Measurements from ENCODE around the gene ASIC2.

ASIC2 gene

DNA sequence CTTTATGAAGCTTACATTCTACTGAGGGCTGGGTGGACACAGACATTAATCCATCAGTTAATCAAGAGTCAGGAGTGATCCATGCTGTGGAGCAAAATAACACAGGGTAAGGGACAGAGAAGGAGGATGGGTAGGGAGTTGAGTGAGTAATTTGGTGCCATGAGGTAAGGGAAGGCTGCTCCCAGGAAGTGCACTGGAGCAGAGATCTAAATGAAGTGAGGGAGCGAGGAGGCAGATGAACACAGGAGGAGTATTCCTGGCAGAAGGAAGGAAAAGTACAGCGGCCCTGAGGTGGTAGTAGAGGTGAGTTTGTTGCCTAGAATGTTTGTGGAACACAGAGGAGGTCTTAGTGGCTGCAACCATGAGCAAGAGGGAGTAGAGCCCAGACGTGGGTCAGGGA, 34.8 kb downstream of the ASIC2 start:
- no peak for DNase-seq (ENCODE audit: insufficient read length, low spot score)
- no peak for FAIRE-seq

DNA sequence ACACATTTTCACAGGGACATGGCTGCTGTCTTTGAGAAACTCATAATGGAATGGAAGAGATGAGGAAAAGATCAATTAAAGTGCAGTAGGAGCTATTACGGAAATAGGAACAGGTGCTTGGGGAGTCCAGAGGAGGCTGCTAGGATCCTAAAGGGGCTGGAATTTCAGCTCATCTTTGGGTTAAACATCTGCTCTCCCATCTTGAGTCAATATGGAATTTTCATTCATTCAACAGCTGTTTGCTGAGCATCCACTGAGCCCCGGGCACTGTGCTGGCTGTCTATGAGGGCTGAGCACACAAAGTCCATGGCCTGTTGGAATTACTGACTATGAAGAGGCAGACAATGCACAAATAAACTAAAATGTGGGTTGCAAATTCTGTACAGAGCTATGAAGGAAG, 47.9 kb downstream of the ASIC2 start:
- DNase-seq (ENCODE audit: insufficient read length, low spot score), result no peak
- FAIRE-seq, result no peak

DNA sequence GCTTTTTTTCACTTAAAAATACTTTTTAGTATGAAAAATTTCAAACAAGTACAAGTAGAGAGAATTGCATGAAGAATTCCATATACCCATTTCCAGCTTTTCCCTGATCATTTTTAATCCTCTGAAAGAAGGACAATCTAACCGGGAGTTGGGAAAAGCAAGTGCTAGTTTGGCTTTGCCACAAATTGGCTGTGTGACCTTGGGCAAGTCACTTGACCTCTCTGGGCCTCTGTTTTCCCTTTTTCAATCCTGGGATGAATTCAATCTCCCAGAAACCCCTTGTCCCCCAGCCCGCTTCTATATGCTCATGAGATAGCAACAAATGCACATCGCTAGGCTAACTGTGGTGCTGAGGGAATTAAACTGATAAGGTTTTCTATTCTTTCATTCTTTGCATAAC, 49.4 kb downstream of the ASIC2 start:
- no peak for FAIRE-seq
- DNase-seq (ENCODE audit: insufficient read length, low spot score), result no peak

DNA sequence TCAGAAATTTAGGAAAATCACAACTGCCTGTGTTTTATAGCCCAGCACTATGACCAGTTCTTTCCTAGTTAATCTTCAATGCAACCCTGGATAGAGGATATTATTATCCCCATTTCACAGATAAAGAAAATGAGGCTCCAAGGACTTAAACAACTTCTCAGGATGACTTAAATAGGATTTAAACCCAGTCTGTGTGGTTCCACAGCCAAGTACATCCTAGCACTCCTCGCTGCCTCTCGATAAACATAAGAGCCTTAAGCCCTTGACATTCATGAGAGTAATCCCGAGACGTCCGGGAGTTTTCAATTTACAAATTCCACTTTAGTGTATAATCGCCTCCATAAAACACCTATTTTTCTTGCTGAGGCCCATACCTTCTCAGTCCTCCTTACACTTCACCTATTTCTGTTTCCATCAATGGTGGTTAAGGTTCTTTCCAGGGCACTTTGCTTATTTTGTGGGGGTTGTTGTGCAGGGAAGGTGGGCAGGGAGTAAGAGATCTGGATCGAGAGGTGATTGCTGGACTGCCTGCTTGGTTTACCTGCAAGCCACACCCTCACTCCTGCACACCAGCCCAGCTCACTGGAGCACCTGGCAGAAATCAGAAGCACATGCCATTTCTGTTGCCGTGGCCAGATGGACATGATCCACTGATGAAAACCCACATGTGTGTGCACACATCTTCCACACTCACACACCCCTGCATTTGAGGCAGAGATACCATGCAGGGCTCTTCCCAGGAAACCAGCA, 50.5 kb downstream of the ASIC2 start:
- DNase-seq (ENCODE audit: insufficient read length, low spot score) (no peak), FAIRE-seq (no peak)

DNA sequence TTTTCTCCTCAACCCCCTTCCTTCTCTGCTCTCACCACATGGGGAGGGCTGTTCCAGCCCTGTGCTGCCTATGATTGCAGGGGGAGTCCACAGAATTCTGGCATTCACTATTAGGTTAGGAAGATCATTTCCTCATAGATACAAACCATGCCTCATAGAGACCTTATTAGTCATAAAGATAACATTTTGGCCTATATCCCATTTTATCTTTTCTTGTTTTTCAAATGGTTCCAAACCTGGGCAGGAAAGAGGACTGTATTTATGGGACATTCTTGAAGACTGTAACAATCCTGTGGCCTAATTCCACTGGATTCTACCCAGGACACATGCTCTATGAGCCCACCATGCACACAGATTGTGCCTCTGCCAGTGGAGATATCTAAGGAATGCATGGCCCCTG, 51.7 kb downstream of the ASIC2 start:
- DNase-seq (ENCODE audit: insufficient read length, low spot score) (no peak), FAIRE-seq (no peak)

DNA sequence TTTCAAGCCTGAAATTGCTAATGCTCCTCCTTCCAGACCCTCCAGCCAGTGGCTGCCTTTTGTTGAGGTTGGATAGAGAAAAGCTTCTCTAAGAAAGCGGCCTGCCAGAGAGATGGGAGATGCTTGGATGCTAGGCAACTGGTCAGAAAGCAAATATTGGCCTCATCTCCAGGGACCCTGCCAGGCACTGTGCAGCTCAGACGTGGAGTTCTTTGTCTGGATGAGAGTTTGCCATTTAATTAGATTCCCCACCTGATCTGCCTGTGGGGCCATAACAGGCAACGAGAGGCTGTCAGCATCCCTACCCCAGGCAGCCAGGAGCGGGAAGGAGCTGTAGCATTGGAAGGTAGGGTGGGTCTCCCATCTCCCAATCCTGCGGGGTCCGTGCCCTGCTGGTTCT, 52.7 kb downstream of the ASIC2 start:
- no peak for FAIRE-seq
- DNase-seq (ENCODE audit: insufficient read length, low spot score), result no peak

DNA sequence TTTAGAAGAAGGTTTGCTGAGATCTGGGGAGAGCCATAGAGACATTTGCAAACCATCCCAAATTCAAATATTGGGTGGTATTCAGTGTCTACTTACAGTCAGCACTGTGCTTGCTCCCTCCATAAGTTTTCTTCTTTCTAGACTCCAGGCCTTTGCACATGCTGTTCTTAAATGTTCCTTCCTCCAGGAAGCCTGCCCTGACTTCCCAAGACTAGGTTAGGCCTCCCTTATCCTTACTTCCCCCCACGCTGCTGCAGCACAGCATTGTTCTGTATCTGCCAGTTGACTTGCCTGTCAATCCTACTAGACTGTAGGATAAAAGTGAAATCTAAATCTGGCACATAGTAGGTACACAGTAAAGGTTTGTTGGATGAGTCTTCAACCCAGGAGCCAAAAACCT, 53.4 kb downstream of the ASIC2 start:
- no peak for DNase-seq (ENCODE audit: insufficient read length, low spot score)
- FAIRE-seq, result no peak

DNA sequence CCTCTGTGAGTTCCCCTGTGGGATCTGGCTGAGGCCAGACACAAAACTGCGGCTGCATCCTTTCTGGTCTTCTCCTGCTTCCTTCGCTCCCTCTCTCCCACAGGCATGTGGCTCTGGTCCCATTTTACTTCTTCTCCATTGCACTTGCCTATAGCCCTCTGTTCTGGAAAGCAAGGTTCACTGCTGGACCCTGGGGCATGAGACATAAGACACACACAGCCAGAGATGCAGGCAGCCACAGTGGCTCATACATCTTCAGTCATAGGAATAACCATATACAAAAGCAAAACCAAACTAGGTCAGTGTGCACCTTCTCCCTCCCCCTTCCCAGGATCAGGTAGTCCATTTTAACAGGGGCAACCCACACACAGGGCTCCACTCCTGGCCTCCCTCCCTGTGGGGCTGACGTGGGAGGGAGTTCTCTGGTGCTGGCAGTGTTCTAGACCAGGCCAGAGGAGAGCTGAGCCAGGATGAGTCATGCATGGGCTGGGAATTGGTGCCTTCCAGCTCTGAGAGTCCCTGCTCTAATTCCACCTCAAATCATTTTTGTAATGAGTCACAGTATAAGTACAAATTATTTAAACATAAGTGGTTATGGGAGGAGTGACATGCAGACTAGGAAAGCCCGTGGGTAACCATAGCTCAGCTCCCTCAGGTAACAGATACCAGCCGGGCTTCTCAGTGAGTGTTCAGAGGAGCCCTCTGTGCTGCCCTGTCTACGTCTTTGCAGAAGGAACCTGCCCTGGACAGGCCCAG, 58.0 kb downstream of the ASIC2 start:
- peak; percentile 66 for FAIRE-seq

DNA sequence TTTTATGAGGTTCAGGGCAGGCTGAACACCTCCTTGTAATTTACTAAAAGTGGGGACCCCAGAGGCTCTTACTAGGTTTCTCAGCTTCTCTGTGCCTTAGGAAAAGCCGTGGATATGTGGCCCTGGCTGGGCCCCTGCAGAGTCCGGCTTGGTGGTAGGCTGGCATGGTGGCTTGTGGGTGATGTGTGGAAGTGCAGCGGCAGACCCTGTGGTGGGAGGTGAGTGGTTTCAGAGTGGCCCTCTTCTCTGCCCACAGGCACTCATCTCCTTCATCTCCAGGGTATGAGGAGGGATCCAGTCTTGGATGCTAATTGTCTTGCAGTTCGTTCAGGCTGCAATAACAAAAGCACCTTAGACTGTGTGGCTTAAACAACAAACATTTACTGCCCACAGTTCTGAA, 58.9 kb downstream of the ASIC2 start:
- DNase-seq (ENCODE audit: insufficient read length, low spot score) (no peak), FAIRE-seq (no peak)

More for the DNA sequence above, 58.0 kb downstream of the ASIC2 start:
- peak; percentile 89 for DNase-seq (ENCODE audit: insufficient read length, low spot score)

DNA sequence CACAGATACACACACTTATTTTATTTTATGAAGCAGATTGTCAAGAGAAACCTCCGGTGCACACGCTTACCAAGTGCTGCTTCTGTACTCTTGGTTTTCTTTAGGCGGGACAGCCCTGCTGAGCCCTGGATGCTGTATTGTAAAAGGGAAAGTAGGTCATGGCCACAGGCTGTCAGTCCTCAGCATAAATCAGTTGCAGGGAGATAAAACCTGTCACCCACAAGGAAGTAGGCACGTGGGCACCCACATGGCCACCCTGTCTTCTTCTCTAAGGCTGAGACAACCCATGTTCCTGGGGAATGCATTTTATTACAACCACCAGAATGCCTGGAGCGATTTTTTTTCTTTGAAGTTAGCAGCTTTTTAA, 59.3 kb downstream of the ASIC2 start:
- no peak for FAIRE-seq
- no peak for DNase-seq (ENCODE audit: insufficient read length, low spot score)

DNA sequence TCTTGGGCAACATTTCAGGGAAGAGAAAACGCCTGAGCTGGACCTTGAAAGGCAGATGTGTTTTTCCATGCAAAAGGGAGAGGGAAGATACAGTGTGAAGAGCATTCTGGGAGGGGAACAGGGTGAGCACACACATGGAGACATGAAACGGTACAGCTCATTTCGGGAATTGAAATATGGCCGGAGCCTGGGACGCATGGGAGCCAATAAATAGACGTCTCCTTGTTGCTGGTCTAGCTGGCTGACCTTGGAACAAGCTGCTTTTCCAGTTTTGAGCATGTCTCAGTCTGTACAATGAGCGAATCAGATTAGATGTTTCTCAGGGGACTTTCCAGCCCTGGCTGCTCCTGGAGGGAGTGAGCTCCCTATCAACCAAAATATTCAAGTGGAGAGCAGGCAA, 63.6 kb downstream of the ASIC2 start:
- no peak for DNase-seq (ENCODE audit: insufficient read length, low spot score)
- FAIRE-seq, result no peak

DNA sequence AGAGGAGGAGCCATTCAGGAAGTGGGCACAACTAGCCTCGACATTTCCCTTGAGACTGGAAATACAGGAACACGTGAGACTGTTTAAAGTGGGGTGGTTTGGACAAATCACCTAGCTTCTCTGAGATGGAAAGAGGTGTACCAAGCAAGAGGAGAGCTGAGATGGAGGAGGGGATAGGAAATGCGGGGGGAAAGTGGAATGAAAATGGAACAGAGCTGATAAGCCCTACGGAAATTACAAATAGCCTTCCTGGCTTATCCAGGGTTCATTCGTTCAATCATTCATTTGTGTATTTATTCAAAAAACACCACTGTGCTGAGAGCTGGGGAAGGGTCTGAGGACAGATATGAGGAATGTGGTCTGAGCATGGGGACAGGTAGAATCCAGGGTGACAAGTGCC, 64.1 kb downstream of the ASIC2 start:
- FAIRE-seq, result no peak
- no peak for DNase-seq (ENCODE audit: insufficient read length, low spot score)

DNA sequence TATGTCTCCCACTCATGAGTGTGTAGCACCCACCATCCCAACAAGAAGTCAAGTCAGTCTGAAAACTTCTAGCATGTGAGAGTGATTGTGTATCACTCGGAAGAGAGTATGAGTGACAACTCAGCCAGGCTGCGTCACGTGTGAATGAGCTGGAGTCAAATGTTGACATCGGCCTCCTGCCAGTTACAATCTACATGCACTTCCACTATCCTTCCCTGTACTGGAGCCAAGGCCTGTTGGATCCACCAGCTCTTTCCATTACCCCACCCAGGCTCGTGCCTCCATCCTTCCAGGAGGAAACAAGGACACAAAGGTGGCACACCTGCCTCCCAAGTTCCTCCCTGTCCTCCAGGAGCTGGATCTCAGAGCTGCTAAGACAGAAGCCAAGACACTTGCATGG, 64.5 kb downstream of the ASIC2 start:
- no peak for DNase-seq (ENCODE audit: insufficient read length, low spot score)
- no peak for FAIRE-seq

DNA sequence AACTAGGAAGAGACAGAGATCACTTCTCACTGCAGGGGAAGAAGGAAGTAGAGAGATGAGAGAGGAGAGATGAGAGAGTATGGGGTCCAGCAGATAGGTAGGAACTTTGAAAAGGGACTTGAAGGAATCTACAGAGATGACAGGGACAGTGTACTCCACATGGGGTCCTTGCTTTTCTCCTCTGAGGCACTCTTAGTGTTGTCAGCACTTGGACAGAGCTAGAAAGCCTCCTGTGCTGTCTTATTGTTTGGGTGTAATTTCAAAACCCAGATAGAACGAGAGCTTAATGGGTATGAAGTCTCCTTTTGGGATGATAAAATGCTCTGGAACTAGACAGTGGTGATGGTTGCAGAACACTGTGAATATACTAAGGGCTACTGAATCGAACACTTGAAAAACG, 65.2 kb downstream of the ASIC2 start:
- FAIRE-seq (no peak), DNase-seq (ENCODE audit: insufficient read length, low spot score) (no peak)

DNA sequence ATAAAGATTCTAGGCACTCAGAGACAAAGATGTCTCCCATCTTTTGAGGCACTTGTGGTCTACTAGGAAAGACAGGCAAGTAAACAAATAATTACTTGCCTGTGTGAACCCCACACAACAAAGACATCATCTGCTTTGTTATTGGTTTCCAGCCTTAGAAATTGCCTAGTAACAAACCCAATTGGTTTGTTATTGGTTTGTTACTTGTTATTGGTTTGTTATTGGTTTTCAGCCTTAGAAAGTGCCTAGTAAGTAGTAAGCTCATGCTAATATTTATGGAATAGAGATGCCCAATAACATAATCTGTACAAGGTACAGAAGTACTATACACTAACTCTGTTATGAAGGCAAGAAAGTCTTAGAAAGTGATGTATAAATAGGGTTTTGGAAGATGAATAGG, 67.1 kb downstream of the ASIC2 start:
- DNase-seq (ENCODE audit: insufficient read length, low spot score) (no peak), FAIRE-seq (no peak)

DNA sequence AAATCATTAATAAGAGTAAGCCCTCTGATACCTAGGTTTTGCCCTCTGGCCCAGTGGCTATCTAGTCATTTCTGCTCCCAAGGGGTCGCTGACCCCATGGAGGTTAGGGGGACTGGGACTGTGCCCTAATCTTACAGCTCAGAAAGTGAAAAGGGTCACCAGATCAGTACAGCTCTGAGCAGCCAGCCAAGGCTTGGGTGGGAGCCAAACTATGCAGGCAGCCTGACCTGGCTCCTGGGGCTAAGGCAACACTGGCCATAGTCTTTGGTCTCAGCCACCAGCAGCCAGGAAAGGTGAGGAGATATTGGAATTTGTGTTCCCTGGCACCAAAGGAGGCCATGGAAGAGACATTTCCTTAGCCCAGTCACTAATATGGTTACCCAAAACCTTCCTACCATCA, 67.6 kb downstream of the ASIC2 start:
- DNase-seq (ENCODE audit: insufficient read length, low spot score), result no peak
- FAIRE-seq, result no peak

DNA sequence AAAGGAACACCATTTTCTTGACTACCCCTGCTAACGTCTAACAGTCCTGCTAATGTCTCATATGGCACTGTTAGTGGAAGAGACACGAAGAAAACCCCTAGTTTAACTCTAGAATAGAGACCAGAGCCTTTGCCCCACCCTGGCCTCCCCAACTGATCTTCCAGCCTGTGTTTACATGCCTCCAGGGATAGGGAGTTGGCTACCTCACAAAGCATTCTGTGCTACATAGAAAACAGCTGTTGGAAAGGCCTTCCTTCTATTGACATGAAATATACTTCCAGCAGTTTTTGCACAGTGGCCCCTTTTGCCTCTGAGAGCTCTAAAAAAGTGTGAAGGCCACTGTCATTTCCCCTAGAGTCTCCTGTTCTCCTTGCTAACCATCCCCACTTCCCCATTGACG, 73.1 kb downstream of the ASIC2 start:
- no peak for DNase-seq (ENCODE audit: insufficient read length, low spot score)
- FAIRE-seq, result no peak

DNA sequence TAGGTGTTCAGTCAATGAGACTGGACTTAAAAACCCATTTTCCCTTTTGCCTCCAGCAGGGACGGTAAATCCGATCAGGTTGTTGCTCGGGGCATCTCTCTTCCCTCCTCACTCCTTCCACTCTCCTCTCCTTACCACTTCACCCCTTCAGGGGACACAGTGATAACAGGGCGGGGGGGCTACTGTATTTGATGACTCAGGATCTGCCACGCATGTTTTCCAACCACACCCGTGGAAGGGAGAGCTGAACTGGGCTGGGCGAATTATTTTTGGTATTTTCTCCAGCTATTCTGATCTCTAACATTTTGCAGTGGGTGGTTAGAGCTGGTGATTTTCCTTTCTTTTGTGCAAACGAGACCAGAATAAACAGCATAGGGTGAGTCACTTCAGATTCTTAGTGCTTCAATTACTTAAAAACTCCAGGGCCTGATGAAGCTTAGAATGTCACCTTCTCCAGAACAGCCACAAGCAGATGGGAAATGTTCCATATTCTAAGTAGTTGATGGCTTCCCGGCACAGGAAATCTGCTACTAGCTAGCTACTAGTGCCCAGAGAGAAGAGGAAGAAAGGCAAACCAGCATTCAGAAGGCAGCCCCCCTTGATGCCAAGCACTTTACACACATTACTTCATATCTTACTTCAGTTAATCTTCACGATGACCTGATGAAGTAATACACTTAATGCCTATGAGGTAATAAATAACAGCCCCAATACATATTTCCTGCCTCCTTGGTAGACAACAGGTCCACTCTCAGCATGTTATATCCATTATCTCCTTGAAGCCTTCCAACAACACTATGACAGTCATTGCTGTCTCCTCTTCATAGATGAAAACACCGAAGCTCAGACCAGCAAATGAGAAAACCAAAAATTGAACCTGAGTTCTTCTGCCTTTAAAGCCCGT, 74.1 kb downstream of the ASIC2 start:
- no peak for FAIRE-seq

DNA sequence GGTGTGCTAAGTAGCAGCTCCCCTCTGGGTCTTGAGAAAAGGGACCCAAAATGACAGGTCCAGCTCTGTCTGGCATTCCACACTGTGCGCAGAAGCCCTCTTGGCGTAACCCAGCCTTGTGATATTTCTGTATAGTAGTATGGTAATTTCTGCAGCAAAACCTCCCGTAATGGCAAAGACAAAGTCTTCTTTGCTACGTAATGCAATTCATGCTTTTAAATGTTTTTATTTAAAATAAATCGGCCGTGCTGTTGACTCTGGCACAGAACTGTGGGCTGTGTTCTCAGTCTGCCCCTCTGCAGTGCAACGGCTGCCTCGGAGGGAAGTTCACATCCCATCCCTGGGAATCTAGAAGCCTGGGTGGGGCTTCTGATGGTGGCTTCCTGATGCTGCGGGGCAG, 75.2 kb downstream of the ASIC2 start:
- no peak for FAIRE-seq
- no peak for DNase-seq (ENCODE audit: insufficient read length, low spot score)

More for the DNA sequence above, 74.1 kb downstream of the ASIC2 start:
- DNase-seq (ENCODE audit: insufficient read length, low spot score), result no peak

DNA sequence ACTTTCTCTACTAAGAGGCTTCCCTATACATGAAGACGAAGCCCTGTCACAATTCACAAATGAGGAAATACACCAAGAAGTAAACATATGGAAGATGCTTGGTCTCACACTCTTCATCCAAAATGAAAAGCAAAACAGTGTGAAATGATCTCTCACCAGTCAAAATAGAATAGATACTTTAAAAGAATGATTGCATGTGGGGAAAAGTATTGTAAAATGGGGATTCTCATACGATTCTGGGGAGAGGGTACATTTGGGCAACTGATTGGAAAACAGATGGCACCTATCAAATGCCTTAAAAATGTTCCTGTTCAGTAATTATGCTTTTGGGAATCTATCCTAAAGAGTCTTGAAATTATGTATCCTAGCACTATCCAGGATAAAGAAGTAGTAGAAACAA, 78.1 kb downstream of the ASIC2 start:
- no peak for DNase-seq (ENCODE audit: insufficient read length, low spot score)
- FAIRE-seq, result no peak

DNA sequence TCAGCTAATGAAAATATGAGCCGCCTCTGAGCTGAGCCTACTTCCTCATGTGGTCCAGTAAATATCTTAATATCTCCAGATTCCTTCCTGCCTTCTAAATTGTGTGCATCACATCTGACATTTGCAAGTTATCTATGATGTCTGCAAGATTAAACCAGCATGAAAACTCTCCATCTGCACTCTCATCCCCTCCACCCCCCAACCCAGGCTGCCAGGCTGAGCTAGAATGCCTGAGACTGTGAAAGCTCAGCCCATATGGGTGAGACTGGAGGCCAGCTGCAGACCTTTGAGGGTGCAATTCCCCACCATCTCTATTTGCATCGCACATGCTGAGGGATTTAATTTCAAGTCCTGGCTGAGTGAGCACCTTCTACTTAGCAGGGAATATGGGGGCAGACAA, 82.8 kb downstream of the ASIC2 start:
- no peak for DNase-seq (ENCODE audit: insufficient read length, low spot score)
- FAIRE-seq, result no peak

Measured in HTR-8/SVneo (cell line).